ENCODE results near the gene MARCHF2. TPM values are rescaled to one million over a fixed set of nuclear protein-coding genes. Genes with fewer than 3 reads are reported as not detected.
A peak's percentile ranks its signal among the peaks of the same experiment; 100 is the strongest.

MARCHF2 gene
- total and polyA plus RNA-seq, 9 of the 15 experiments (the other 6 are each of a cell fraction or from before 2014, with no cell fraction given) = 0.39 to 6.4 (median 2.2) TPM

DNA sequence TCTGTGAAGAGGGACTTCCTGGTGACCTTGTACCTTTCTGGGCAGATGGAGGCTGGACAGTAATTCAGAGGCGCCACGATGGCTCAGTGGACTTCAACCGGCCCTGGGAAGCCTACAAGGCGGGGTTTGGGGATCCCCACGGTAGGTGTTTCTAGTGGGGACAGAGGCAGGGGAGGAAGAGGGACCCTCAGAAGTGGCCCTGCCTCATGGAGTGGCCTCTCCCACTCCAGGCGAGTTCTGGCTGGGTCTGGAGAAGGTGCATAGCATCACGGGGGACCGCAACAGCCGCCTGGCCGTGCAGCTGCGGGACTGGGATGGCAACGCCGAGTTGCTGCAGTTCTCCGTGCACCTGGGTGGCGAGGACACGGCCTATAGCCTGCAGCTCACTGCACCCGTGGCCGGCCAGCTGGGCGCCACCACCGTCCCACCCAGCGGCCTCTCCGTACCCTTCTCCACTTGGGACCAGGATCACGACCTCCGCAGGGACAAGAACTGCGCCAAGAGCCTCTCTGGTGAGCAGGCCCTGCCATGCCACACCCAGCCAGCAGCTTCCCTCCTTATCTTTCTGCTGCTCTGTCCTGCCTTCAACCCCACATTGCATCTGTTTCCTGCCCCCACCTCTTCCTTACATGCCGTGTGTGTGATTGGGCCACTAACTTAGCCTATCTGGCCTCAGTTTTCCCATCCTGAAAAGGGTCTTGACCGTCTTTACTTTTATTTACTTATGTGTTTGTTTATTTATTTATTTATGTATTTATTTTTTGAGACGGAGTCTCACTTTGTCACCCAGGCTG is 41.9 kb upstream of the MARCHF2 start (continued):
- TF ChIP-seq, protein P1, sequence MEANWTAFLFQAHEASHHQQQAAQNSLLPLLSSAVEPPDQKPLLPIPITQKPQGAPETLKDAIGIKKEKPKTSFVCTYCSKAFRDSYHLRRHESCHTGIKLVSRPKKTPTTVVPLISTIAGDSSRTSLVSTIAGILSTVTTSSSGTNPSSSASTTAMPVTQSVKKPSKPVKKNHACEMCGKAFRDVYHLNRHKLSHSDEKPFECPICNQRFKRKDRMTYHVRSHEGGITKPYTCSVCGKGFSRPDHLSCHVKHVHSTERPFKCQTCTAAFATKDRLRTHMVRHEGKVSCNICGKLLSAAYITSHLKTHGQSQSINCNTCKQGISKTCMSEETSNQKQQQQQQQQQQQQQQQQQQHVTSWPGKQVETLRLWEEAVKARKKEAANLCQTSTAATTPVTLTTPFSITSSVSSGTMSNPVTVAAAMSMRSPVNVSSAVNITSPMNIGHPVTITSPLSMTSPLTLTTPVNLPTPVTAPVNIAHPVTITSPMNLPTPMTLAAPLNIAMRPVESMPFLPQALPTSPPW (CRISPR knock-in tag; IDR thresholded peaks at IDR 0.05) = peak; percentile 82
- no peak for TF ChIP-seq IFI16 (CRISPR knock-in tag; IDR thresholded peaks at IDR 0.05)
- TF ChIP-seq, protein P2, sequence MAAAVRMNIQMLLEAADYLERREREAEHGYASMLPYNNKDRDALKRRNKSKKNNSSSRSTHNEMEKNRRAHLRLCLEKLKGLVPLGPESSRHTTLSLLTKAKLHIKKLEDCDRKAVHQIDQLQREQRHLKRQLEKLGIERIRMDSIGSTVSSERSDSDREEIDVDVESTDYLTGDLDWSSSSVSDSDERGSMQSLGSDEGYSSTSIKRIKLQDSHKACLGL (CRISPR knock-in tag; IDR thresholded peaks at IDR 0.05; ENCODE audit: borderline replicate concordance, poor library complexity, severe bottlenecking) = no peak
- TF ChIP-seq PML (IDR thresholded peaks at IDR 0.05; ENCODE audit: low read length) = no peak
- TF ChIP-seq, protein P3, sequence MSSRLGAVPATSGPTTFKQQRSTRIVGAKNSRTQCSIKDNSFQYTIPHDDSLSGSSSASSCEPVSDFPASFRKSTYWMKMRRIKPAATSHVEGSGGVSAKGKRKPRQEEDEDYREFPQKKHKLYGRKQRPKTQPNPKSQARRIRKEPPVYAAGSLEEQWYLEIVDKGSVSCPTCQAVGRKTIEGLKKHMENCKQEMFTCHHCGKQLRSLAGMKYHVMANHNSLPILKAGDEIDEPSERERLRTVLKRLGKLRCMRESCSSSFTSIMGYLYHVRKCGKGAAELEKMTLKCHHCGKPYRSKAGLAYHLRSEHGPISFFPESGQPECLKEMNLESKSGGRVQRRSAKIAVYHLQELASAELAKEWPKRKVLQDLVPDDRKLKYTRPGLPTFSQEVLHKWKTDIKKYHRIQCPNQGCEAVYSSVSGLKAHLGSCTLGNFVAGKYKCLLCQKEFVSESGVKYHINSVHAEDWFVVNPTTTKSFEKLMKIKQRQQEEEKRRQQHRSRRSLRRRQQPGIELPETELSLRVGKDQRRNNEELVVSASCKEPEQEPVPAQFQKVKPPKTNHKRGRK (tag; IDR thresholded peaks at IDR 0.05) = no peak
- TF ChIP-seq MYBL2 (IDR thresholded peaks at IDR 0.05; ENCODE audit: low read depth) = no peak
- no peak for TF ChIP-seq MYBL2 (CRISPR knock-in tag; IDR thresholded peaks at IDR 0.05; ENCODE audit: borderline replicate concordance)
- TF ChIP-seq SMARCC2 (IDR thresholded peaks at IDR 0.05; ENCODE audit: low read depth) = no peak
- TF ChIP-seq HMG20B (CRISPR knock-in tag; IDR thresholded peaks at IDR 0.05) = no peak
- no peak for TF ChIP-seq ZNF507 (tag; conservative IDR thresholded peaks at IDR 0.05)
- TF ChIP-seq, protein P4, sequence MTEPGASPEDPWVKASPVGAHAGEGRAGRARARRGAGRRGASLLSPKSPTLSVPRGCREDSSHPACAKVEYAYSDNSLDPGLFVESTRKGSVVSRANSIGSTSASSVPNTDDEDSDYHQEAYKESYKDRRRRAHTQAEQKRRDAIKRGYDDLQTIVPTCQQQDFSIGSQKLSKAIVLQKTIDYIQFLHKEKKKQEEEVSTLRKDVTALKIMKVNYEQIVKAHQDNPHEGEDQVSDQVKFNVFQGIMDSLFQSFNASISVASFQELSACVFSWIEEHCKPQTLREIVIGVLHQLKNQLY (CRISPR knock-in tag; conservative IDR thresholded peaks at IDR 0.05) = no peak
- TF ChIP-seq ZC3H11A (IDR thresholded peaks at IDR 0.05; ENCODE audit: low read depth, low read length) = no peak
- peak; percentile 65; the same call in 1 of the 2 replicates for TF ChIP-seq NR1H2 (CRISPR knock-in tag; IDR thresholded peaks at IDR 0.05)
- TF ChIP-seq, protein P5, sequence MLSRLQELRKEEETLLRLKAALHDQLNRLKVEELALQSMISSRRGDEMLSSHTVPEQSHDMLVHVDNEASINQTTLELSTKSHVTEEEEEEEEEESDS (CRISPR knock-in tag; IDR thresholded peaks at IDR 0.05) = no peak
- TF ChIP-seq STAT5B (CRISPR knock-in tag; IDR thresholded peaks at IDR 0.05) = no peak
- TF ChIP-seq KAT2B (IDR thresholded peaks at IDR 0.05; ENCODE audit: low read depth, low read length) = no peak
- no peak for TF ChIP-seq SMAD2 (IDR thresholded peaks at IDR 0.05; ENCODE audit: low read depth, low read length)
- TF ChIP-seq TGIF2 (CRISPR knock-in tag; IDR thresholded peaks at IDR 0.05) = no peak
- no peak for TF ChIP-seq TAF15 (IDR thresholded peaks at IDR 0.05; ENCODE audit: low read depth, low read length)
- peak; percentile 73 for TF ChIP-seq POLR2G (IDR thresholded peaks at IDR 0.05; ENCODE audit: low read depth, low read length)
- TF ChIP-seq, protein P6, sequence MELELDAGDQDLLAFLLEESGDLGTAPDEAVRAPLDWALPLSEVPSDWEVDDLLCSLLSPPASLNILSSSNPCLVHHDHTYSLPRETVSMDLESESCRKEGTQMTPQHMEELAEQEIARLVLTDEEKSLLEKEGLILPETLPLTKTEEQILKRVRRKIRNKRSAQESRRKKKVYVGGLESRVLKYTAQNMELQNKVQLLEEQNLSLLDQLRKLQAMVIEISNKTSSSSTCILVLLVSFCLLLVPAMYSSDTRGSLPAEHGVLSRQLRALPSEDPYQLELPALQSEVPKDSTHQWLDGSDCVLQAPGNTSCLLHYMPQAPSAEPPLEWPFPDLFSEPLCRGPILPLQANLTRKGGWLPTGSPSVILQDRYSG (tag; conservative IDR thresholded peaks at IDR 0.05; ENCODE audit: low read depth) = no peak
- TF ChIP-seq CXXC5 (CRISPR knock-in tag; IDR thresholded peaks at IDR 0.05) = peak; percentile 26; the same call in 1 of the 2 replicates
- TF ChIP-seq ZNF785 (CRISPR knock-in tag; IDR thresholded peaks at IDR 0.05) = no peak
